Spleen (tissue), 7 donors: Measurements from ENCODE around the gene CCSER2.

Source experiments
- POLR2A ChIP-seq, 3 donors: fragments of 450-650 bp; IDR thresholded peaks; one replicate each; pipeline ENCODE4 v1.5.1; 2017; ENCODE audit warnings: antibody characterized with exemption in 3 of 3, mild to moderate bottlenecking in 1 of 3
- TF ChIP-seq, protein P1 (sequence below), 11 experiments: fragments of 200-600 bp in 7 of 11; fragments of 450-650 bp in 4 of 11; sonication (generic) in 4 of 11; IDR thresholded peaks in 8 of 11; conservative IDR thresholded peaks in 3 of 11; 1 replicate in 7 of 11; 2 replicates in 4 of 11; pipeline versions ENCODE4 v1.4.0 to v1.8.0; 2016 to 2021; ENCODE audit warnings: antibody characterized with exemption in 11 of 11, inconsistent platforms in 4 of 11, mild to moderate bottlenecking in 1 of 11
- donor health status: DM: no; HTN: no; CAD: no; lungs with moderate emphysema.
- donor health status: DM: no; HTN: no; CAD: no.
- donor health status: DM: no; HTN: no; CAD: no.

DNA sequence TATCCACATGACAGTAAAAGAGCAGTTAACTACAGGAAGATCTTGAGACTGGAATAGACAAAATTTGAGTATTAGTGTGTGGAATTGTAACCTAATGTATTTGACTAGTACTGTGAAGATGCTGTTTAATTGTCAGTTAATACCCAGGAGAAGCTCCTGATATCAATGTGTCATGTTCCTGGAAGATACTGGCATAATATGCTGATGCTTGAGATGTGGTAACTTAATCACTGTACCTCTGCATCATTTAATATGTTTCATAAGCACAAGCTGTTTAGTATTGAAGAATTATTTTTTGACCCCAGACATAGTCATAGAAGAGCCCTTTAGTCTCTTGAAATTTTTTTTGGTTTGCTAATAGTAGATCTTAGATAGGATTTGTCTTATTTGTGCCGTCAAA, 15.4 kb downstream of the CCSER2 start:
- no peak for TF ChIP-seq POLR2A (IDR thresholded peaks at IDR 0.05)
- TF ChIP-seq, protein P1, sequence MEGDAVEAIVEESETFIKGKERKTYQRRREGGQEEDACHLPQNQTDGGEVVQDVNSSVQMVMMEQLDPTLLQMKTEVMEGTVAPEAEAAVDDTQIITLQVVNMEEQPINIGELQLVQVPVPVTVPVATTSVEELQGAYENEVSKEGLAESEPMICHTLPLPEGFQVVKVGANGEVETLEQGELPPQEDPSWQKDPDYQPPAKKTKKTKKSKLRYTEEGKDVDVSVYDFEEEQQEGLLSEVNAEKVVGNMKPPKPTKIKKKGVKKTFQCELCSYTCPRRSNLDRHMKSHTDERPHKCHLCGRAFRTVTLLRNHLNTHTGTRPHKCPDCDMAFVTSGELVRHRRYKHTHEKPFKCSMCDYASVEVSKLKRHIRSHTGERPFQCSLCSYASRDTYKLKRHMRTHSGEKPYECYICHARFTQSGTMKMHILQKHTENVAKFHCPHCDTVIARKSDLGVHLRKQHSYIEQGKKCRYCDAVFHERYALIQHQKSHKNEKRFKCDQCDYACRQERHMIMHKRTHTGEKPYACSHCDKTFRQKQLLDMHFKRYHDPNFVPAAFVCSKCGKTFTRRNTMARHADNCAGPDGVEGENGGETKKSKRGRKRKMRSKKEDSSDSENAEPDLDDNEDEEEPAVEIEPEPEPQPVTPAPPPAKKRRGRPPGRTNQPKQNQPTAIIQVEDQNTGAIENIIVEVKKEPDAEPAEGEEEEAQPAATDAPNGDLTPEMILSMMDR (IDR thresholded peaks at IDR 0.05 in 8 of 11, conservative IDR thresholded peaks at IDR 0.05 in 3 of 11) = no peak
